OCI-LY3 (cell line): ENCODE results near the gene TRIM13.

ENCODE experiments used
- H2AFZ ChIP-seq: fragments of 200-600, 300-600 bp; shearing (Covaris generic); 2 replicates; pipeline ENCODE4 v1.6.0; 2014; ENCODE audit warnings: antibody characterized with exemption, low read depth, low read length
- H3K27ac ChIP-seq: fragments of 200-600, 300-600 bp; sonication (generic); 2 replicates; pipeline ENCODE4 v1.5.1; 2014; ENCODE audit warnings: mild to moderate bottlenecking, low read length, moderate library complexity, mixed read lengths
- H3K27me3 ChIP-seq: fragments of 200-600, 300-600 bp; sonication (generic); 2 replicates; pipeline ENCODE4 v1.6.1; 2014; ENCODE audit warnings: low read depth, low read length, mixed read lengths
- H3K36me3 ChIP-seq: fragments of 200-600, 300-600 bp; sonication (generic); replicated peaks from 2 replicates; pipeline ENCODE3; 2014; ENCODE audit warnings: low read depth, low read length, mixed read lengths
- H3K4me1 ChIP-seq: fragments of 300-600, 200-600 bp; sonication (generic); 2 replicates; pipeline ENCODE4 v1.6.1; 2014; ENCODE audit warnings: low read length, mixed read lengths
- H3K4me2 ChIP-seq: fragments of 200-600, 300-600 bp; sonication (generic); 2 replicates; pipeline ENCODE4 v1.6.1; 2014; ENCODE audit warnings: low read length, mixed read lengths
- H3K4me3 ChIP-seq: fragments of 300-600, 200-600 bp; sonication (generic); 2 replicates; pipeline ENCODE4 v1.5.1; 2014; ENCODE audit warnings: antibody characterized with exemption, mild to moderate bottlenecking, low read length, moderate library complexity
- H3K79me2 ChIP-seq: fragments of 300-600, 200-600 bp; shearing (Covaris generic); 2 replicates; pipeline ENCODE4 v1.6.1; 2014; ENCODE audit warnings: mild to moderate bottlenecking, low read length, mixed read lengths
- H3K9ac ChIP-seq: fragments of 300-600, 200-600 bp; shearing (Covaris generic); 2 replicates; pipeline ENCODE4 v1.6.0; 2014; ENCODE audit warnings: mild to moderate bottlenecking, low read length, moderate library complexity
- H3K9me3 ChIP-seq: fragments of 200-600, 300-600 bp; shearing (Covaris generic); 2 replicates; pipeline ENCODE4 v1.6.1; 2014; ENCODE audit warnings: low read length, mixed read lengths; ENCODE audit not compliant: insufficient read depth
- H4K20me1 ChIP-seq: fragments of 200-600, 300-600 bp; sonication (generic); 2 replicates; pipeline ENCODE4 v1.6.1; 2016; ENCODE audit warnings: low read length, mixed read lengths; ENCODE audit not compliant: insufficient read depth
- CTCF ChIP-seq: fragments of 200-600, 300-600 bp; sonication (generic); IDR thresholded peaks from 2 replicates; pipeline ENCODE4 v1.5.1; 2014; ENCODE audit warnings: antibody characterized with exemption, low read length, low read depth
- EZH2phosphoT487 ChIP-seq: fragments of 200-600 bp; shearing (Covaris generic); IDR thresholded peaks from 2 replicates; pipeline ENCODE4 v1.6.1; 2018; ENCODE audit warnings: antibody characterized with exemption, mixed run types, low read depth

The TRIM13 gene

DNA sequence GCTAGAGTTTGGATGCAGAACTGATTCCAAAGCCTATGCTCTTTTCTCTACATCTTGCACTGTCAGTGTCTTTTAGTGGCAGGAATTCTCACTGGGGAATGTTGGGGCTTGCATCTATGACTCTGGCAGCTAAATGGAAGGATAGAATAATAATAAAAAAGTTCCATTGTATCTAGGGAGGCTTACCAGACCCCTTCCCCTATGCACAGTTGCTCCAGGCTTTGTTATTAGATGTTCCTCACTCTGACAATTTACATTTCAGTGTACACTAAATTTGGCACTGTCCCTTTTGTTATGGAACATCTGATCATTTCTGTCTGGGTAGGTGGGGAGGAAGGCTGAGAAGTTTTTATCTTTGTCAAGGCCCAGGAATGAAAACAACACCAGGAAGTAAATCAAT lies 3.7 kb upstream of the TRIM13 start:
- 0 out of 2 replicates have a peak, but pooled peaks cover under 1% of the 10 kb centered on the region for H4K20me1 ChIP-seq
- H3K4me2 ChIP-seq = no peak overlapping the region
- H3K27me3 ChIP-seq = no peaks in the 10 kb centered on the region
- H3K4me1 ChIP-seq = peaks cover 25% of the 10 kb centered on the region
- no peak overlapping the region for H3K4me3 ChIP-seq
- no peaks in the 10 kb centered on the region for H3K9me3 ChIP-seq
- H3K36me3 ChIP-seq = peaks cover under 1% of the 10 kb centered on the region
- no peak overlapping the region for H3K9ac ChIP-seq
- H3K27ac ChIP-seq = no peak overlapping the region
- H2AFZ ChIP-seq = no peak overlapping the region
- peaks cover 7% of the 10 kb centered on the region for H3K79me2 ChIP-seq
- TF ChIP-seq EZH2phosphoT487 (no peak), CTCF (no peak)

DNA sequence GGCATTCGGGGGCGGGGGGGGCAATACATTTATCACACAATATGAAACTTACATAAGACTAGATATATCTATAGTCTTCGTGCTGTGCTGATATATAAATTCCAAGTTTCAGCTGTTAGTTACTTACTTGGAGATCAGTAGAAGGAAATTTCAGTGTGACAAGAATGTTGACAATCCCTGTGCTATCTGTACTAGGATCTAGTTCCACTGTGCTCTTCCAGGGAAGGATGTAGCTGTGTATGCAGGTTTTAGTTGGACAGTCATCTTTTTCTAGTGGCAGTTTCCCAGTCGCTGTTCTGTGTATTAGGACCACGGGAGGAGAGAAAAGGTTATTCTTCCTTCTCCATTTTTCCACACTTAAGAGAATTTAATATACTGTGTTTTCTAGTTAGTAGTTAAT lies 3.2 kb upstream of the TRIM13 start:
- Histone ChIP-seq H3K27ac (no peak overlapping the region), H3K4me2 (no peak overlapping the region), H2AFZ (no peak overlapping the region), H3K9ac (no peak overlapping the region), H3K4me3 (no peak overlapping the region), H3K79me2 (peaks cover 13% of the 10 kb centered on the region), H3K36me3 (peaks cover 4% of the 10 kb centered on the region), H3K9me3 (no peaks in the 10 kb centered on the region), H3K27me3 (no peaks in the 10 kb centered on the region), H4K20me1 (0 out of 2 replicates have a peak, but pooled peaks cover 5% of the 10 kb centered on the region), H3K4me1 (peaks cover 24% of the 10 kb centered on the region)
- no peak for TF ChIP-seq CTCF

GRCh38 chr13:49995625-49996101 lies 1.2 kb upstream of the TRIM13 start:
- Histone ChIP-seq H3K27me3 (no peaks in the 10 kb centered on the region), H3K9ac (peak overlapping the region; percentile 85), H3K4me1 (peaks cover 17% of the 10 kb centered on the region), H3K36me3 (peaks cover 21% of the 10 kb centered on the region), H3K4me2 (peak overlapping the region; percentile 89), H3K27ac (peak overlapping the region; percentile 55; the same call in 1 of the 2 replicates), H4K20me1 (0 out of 2 replicates have a peak, but pooled peaks cover 5% of the 10 kb centered on the region), H2AFZ (peak overlapping the region; percentile 31), H3K79me2 (peaks cover 18% of the 10 kb centered on the region), H3K4me3 (peak overlapping the region; percentile 91), H3K9me3 (no peaks in the 10 kb centered on the region)
- TF ChIP-seq EZH2phosphoT487 (no peak), CTCF (no peak)

- peak overlapping the region; percentile 91 for H3K4me3 ChIP-seq
- peaks cover 21% of the 10 kb centered on the region for H3K36me3 ChIP-seq
- peak overlapping the region; percentile 55 for H3K27ac ChIP-seq
- TF ChIP-seq EZH2phosphoT487 (no peak), CTCF (no peak)
- 0 out of 2 replicates have a peak, but pooled peaks cover 5% of the 10 kb centered on the region for H4K20me1 ChIP-seq
- no peaks in the 10 kb centered on the region for H3K9me3 ChIP-seq
- H2AFZ ChIP-seq = peak overlapping the region; percentile 31
- peak overlapping the region; percentile 89 for H3K4me2 ChIP-seq
- H3K4me1 ChIP-seq = peaks cover 17% of the 10 kb centered on the region
- no peaks in the 10 kb centered on the region for H3K27me3 ChIP-seq
- peaks cover 18% of the 10 kb centered on the region for H3K79me2 ChIP-seq
- peak overlapping the region; percentile 85 for H3K9ac ChIP-seq
Measured at GRCh38 chr13:49996161-49996915, 504 bp upstream of the TRIM13 start.
